Progenitor cell of endocrine pancreas (in vitro differentiated cells): ENCODE results near the gene DDX41. TPM values are rescaled to one million over a fixed set of nuclear protein-coding genes. Genes with fewer than 3 reads are reported as not detected.

Experiments
- DNase-seq: peaks from one replicate; pipeline ENCODE4 v3.0.0; 2021; ENCODE audit warnings: low spot score; ENCODE audit not compliant: unreplicated experiment
- H3K27ac Mint-ChIP-seq: 2 replicates; pipeline ENCODE4 v1.8.0; 2021; ENCODE audit warnings: mild to moderate bottlenecking, moderate library complexity, mixed read lengths
- H3K27me3 Mint-ChIP-seq: 2 replicates; pipeline ENCODE4 v1.8.0; 2021; ENCODE audit warnings: mixed read lengths
- H3K36me3 Mint-ChIP-seq: 2 replicates; pipeline ENCODE4 v1.8.0; 2022; ENCODE audit warnings: mixed read lengths; ENCODE audit not compliant: insufficient read depth
- H3K4me1 Mint-ChIP-seq: 2 replicates; pipeline ENCODE4 v1.8.0; 2021; ENCODE audit warnings: low read depth, mixed read lengths
- H3K4me3 Mint-ChIP-seq: 2 replicates; pipeline ENCODE4 v1.8.0; 2021; ENCODE audit warnings: low read depth, mild to moderate bottlenecking, moderate library complexity, mixed read lengths
- H3K9me3 Mint-ChIP-seq: 2 replicates; pipeline ENCODE4 v1.8.0; 2021; ENCODE audit warnings: low read depth, mixed read lengths
- total RNA-seq: library from RNA; stranded (reverse); gene quantifications from 2 replicates; pipeline ENCODE4 v1.2.1, GENCODE V29; 2021
- TF ChIP-seq, protein P1 (sequence below): fragments of 200-600 bp; sonication (generic); IDR thresholded peaks from one replicate; pipeline ENCODE4 v1.5.0; 2021; ENCODE audit warnings: antibody characterized with exemption, mild to moderate bottlenecking; ENCODE audit not compliant: unreplicated experiment

The DDX41 gene
- total RNA-seq, 1 donor from 2014 or later = 93.1 TPM

DNA sequence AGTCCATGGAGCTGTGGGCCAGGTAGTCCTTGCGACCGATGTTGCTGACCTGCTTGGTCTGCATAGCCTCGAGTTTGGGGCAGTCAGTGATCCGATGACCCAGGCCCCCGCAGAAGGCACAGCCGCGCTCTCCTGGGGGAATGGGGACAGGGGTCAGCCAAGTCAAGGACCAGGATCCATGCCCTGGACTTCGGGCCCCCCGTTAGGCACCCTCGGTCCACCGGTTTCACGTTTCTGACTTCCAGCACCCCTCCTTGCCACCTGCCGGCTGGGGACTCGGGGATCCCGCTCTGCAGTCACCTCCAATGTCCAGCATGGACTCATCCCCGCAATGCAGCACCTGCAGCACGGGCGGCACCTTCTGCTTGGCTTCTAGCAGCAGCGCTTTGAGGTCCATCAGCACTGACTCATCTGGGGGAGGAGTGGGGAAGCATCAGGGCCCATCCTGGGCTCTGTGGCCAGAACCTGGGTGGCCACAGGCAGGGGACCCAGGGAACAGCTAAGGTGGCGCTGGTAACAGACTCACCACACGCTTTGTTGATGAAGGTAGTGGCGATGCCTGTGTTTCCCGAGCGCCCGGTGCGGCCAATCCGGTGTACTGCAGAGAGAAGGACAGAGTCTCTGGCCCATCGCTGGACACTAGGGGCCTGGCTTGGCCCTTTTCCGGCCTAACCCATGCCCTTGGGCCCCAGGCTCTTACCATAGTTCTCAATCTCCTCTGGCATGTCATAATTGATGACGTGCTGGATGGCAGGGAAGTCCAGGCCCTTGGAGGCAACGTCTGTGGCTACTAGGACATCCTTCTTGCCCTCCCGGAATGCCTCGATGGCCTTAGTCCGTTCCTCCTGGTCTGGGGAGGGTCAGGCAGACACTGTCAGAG, 4.7 kb downstream of the DDX41 start:
- no peak overlapping the region for H3K4me3 Mint-ChIP-seq
- peaks cover 14% of the 10 kb centered on the region for H3K4me1 Mint-ChIP-seq
- no peak overlapping the region for H3K27ac Mint-ChIP-seq
- no peak for DNase-seq
- H3K36me3 Mint-ChIP-seq = peaks cover 28% of the 10 kb centered on the region
- no peaks in the 10 kb centered on the region for H3K9me3 Mint-ChIP-seq
- TF ChIP-seq, protein P1, sequence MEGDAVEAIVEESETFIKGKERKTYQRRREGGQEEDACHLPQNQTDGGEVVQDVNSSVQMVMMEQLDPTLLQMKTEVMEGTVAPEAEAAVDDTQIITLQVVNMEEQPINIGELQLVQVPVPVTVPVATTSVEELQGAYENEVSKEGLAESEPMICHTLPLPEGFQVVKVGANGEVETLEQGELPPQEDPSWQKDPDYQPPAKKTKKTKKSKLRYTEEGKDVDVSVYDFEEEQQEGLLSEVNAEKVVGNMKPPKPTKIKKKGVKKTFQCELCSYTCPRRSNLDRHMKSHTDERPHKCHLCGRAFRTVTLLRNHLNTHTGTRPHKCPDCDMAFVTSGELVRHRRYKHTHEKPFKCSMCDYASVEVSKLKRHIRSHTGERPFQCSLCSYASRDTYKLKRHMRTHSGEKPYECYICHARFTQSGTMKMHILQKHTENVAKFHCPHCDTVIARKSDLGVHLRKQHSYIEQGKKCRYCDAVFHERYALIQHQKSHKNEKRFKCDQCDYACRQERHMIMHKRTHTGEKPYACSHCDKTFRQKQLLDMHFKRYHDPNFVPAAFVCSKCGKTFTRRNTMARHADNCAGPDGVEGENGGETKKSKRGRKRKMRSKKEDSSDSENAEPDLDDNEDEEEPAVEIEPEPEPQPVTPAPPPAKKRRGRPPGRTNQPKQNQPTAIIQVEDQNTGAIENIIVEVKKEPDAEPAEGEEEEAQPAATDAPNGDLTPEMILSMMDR = no peak
- no peaks in the 10 kb centered on the region for H3K27me3 Mint-ChIP-seq

DNA sequence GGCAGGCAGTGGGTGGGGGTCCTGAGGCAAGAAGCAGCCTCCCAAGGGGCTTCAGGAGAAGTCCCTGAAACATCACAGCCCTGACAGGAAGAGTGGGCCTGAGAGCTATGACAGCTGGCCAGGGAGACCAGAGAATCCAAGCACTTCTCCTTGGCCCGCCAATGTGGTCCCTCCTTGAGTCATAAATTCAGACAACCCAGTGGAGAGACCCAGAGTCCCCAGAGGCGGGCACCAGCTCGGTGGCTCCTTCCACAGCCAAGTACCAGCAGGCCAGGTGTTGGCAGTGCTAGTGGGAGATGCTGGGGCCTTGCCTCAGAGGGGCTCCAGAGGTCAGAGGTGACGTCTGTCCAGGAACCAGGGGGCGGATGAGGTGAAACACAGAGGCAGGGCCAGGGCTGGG, 5.6 kb downstream of the DDX41 start:
- H3K4me1 Mint-ChIP-seq = peaks cover 7% of the 10 kb centered on the region
- DNase-seq = no peak
- peaks cover 25% of the 10 kb centered on the region for H3K36me3 Mint-ChIP-seq
- H3K27ac Mint-ChIP-seq = no peak overlapping the region
- no peak overlapping the region for H3K4me3 Mint-ChIP-seq
- TF ChIP-seq, protein P1 = no peak
- no peaks in the 10 kb centered on the region for H3K27me3 Mint-ChIP-seq
- H3K9me3 Mint-ChIP-seq = no peaks in the 10 kb centered on the region

DNA sequence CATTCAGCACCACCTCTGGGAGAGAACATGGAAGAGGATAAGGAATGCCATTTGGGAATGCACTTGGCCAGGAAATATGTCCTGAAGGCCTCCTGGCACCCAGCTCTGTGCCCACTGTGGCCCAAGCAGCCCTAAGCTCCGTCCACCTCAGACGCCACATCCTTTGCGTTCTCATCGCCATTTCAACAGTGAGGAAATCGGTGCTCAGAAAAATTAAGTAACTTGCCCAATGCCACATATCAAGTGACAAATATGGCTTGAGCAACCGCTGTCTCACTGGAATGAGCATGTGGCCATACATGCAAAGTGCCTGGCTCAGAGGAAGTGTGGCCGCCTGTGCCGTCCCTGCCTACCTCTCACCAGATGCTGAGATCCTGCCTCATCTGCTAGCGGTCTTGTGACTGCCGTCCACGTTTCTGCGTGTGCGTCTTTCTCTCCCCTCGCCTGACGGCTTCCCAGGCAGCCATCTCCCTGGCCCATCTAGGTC, 6.2 kb downstream of the DDX41 start:
- Mint-ChIP-seq H3K36me3 (peaks cover 24% of the 10 kb centered on the region), H3K27me3 (no peaks in the 10 kb centered on the region), H3K4me1 (peaks cover 1% of the 10 kb centered on the region), H3K9me3 (no peaks in the 10 kb centered on the region), H3K4me3 (no peak overlapping the region), H3K27ac (no peak overlapping the region)
- TF ChIP-seq, protein P1 = no peak
- DNase-seq = no peak

DNA sequence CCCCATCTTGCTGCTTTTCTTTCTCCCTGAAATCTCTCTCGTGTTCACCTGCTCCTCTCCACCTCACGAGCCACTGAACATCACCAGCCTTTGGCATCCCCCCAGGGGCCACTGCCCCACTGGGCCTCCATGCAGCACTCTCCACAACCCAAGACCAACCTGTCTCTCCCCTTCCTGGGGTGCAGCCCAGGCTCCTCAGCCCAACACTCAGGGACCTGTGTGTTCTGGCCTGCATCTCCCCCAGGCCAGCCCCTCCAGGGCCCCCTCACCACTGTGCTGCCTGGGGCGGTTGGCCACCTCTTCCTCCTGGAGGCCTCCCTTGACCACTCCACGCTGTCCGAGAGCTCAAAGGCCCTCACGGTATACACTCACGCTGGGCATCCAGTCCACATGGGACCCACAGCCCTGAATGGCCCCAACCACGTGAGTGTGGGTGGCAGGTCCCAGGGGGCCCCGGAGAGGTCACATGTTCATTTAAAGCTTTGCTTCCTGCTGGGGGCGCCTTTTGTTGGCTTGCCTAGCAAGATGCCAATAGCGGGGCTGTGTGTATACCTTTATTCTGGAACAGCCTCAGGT, 6.7 kb downstream of the DDX41 start:
- Mint-ChIP-seq H3K36me3 (peaks cover 21% of the 10 kb centered on the region), H3K27ac (peak overlapping the region; percentile 86), H3K4me1 (no peaks in the 10 kb centered on the region), H3K9me3 (no peaks in the 10 kb centered on the region), H3K4me3 (no peak overlapping the region), H3K27me3 (no peaks in the 10 kb centered on the region)
- DNase-seq = no peak
- TF ChIP-seq, protein P1 = no peak

DNA sequence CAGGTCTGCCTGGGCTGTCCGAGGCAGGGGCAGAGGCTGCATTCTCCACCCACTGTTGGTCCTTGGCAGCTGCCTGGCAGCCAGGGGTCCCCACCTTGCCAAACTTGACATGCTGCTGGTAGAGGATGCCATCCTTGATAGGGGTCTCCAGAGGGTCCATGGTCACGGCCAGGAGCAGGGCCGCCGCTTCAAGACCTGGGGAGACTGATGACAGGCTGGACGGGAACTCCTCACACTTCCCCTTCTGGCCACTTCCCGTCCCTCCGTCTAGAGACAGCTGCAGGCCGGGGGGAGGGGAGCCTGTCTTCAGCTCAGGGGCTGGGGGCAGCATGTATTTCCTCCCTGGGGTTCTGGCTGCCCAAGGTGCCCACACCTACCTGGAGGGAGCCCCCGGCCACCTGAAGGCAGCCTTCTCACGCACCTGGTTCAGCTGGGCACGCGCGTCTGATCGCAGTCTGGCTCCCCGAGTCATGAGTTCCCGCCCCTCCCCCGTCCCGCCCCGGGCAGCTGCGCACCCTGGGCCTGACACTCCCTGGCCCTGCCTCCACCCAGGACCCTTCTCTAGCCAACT, 7.3 kb downstream of the DDX41 start, which contains the start of gene DOK3:
Gene DOK3, minus strand, starts transcription at position 446 of the 571 bp plus-strand sequence. Its CDS starts 286 bp downstream, at position 160.
- Mint-ChIP-seq H3K9me3 (no peaks in the 10 kb centered on the region), H3K27me3 (no peaks in the 10 kb centered on the region), H3K4me1 (no peaks in the 10 kb centered on the region), H3K36me3 (peaks cover 20% of the 10 kb centered on the region), H3K4me3 (no peak within 1 kb of the TSS), H3K27ac (peak within 1 kb of the TSS; percentile 86)
- DNase-seq = no peak
- TF ChIP-seq, protein P1 = no peak
